OCI-LY3 (cell line): ENCODE data around the gene PLD5.

ENCODE experiments used
- H2AFZ ChIP-seq: fragments of 200-600, 300-600 bp; shearing (Covaris generic); 2 replicates; pipeline ENCODE4 v1.6.0; 2014; ENCODE audit warnings: antibody characterized with exemption, low read depth, low read length
- H3K27ac ChIP-seq: fragments of 200-600, 300-600 bp; sonication (generic); 2 replicates; pipeline ENCODE4 v1.5.1; 2014; ENCODE audit warnings: mild to moderate bottlenecking, low read length, moderate library complexity, mixed read lengths
- H3K27me3 ChIP-seq: fragments of 200-600, 300-600 bp; sonication (generic); 2 replicates; pipeline ENCODE4 v1.6.1; 2014; ENCODE audit warnings: low read depth, low read length, mixed read lengths
- H3K36me3 ChIP-seq: fragments of 200-600, 300-600 bp; sonication (generic); replicated peaks from 2 replicates; pipeline ENCODE3; 2014; ENCODE audit warnings: low read depth, low read length, mixed read lengths
- H3K4me1 ChIP-seq: fragments of 300-600, 200-600 bp; sonication (generic); 2 replicates; pipeline ENCODE4 v1.6.1; 2014; ENCODE audit warnings: low read length, mixed read lengths
- H3K4me2 ChIP-seq: fragments of 200-600, 300-600 bp; sonication (generic); 2 replicates; pipeline ENCODE4 v1.6.1; 2014; ENCODE audit warnings: low read length, mixed read lengths
- H3K4me3 ChIP-seq: fragments of 300-600, 200-600 bp; sonication (generic); 2 replicates; pipeline ENCODE4 v1.5.1; 2014; ENCODE audit warnings: antibody characterized with exemption, mild to moderate bottlenecking, low read length, moderate library complexity
- H3K79me2 ChIP-seq: fragments of 300-600, 200-600 bp; shearing (Covaris generic); 2 replicates; pipeline ENCODE4 v1.6.1; 2014; ENCODE audit warnings: mild to moderate bottlenecking, low read length, mixed read lengths
- H3K9ac ChIP-seq: fragments of 300-600, 200-600 bp; shearing (Covaris generic); 2 replicates; pipeline ENCODE4 v1.6.0; 2014; ENCODE audit warnings: mild to moderate bottlenecking, low read length, moderate library complexity
- H3K9me3 ChIP-seq: fragments of 200-600, 300-600 bp; shearing (Covaris generic); 2 replicates; pipeline ENCODE4 v1.6.1; 2014; ENCODE audit warnings: low read length, mixed read lengths; ENCODE audit not compliant: insufficient read depth
- H4K20me1 ChIP-seq: fragments of 200-600, 300-600 bp; sonication (generic); 2 replicates; pipeline ENCODE4 v1.6.1; 2016; ENCODE audit warnings: low read length, mixed read lengths; ENCODE audit not compliant: insufficient read depth
- CTCF ChIP-seq: fragments of 200-600, 300-600 bp; sonication (generic); IDR thresholded peaks from 2 replicates; pipeline ENCODE4 v1.5.1; 2014; ENCODE audit warnings: antibody characterized with exemption, low read length, low read depth
- EZH2phosphoT487 ChIP-seq: fragments of 200-600 bp; shearing (Covaris generic); IDR thresholded peaks from 2 replicates; pipeline ENCODE4 v1.6.1; 2018; ENCODE audit warnings: antibody characterized with exemption, mixed run types, low read depth

PLD5 gene

DNA sequence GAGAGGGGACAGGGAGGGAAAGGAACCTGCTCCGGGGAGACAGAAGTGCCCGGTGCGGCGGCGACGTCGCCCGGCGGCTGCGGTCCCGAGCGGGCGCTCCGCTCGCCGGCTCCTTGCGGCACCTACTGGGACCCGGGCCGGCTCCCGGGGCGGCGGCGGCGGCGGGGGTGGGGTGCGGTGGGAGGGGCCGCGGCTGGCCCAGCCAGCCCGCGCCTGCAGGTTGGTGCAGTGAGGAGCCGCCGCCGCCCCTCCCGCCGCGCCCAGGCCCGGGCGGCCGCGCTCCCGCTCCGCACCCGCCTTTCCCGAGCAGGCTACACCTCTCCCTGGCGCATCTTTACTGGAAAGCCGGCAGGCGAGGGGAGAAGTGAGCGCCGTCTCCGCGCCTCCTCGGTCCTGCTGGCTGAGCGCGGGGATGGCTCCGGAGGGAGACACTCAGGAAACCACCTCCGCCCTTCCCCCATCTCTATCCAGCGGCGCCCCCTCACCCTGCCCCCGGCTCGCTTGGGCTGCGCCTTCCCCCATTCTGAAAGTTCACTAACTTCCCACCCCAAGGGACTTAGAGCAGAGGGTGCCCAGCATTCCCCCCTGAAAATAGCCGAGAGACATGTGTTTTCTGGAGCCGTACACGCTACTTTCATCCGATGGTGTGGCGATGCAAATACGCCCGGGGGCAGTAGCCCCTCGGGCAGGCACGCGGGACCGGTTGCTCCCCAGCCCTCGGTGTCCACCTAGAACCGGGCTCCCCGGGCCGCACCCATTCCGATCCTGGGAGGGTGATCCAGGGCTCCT lies at the start of gene PLD5:
Gene PLD5 (minus strand): TSS at position 127 of the 789 bp plus-strand sequence.
- Histone ChIP-seq H4K20me1 (no peaks in the 10 kb centered on the region), H3K4me1 (no peaks in the 10 kb centered on the region), H3K27ac (no peak within 1 kb of the TSS), H3K9ac (no peak within 1 kb of the TSS), H3K79me2 (no peaks in the 10 kb centered on the region), H3K4me3 (no peak within 1 kb of the TSS), H3K27me3 (peaks cover 3% of the 10 kb centered on the region; the same call in 1 of the 2 replicates), H3K4me2 (no peak within 1 kb of the TSS), H2AFZ (no peak within 1 kb of the TSS), H3K36me3 (no peaks in the 10 kb centered on the region), H3K9me3 (0 out of 2 replicates have a peak, but pooled peaks cover 7% of the 10 kb centered on the region)
- TF ChIP-seq EZH2phosphoT487: no peak
- TF ChIP-seq CTCF: no peak

- H3K27me3 ChIP-seq: no peaks in the 10 kb centered on the region
- no peaks in the 10 kb centered on the region for H4K20me1 ChIP-seq
- no peaks in the 10 kb centered on the region for H3K4me1 ChIP-seq
- no peaks in the 10 kb centered on the region for H3K9me3 ChIP-seq
- no peak overlapping the region for H3K4me2 ChIP-seq
- no peak overlapping the region for H3K4me3 ChIP-seq
- no peak overlapping the region for H3K9ac ChIP-seq
- H3K36me3 ChIP-seq: no peaks in the 10 kb centered on the region
- no peak overlapping the region for H3K27ac ChIP-seq
- TF ChIP-seq CTCF: no peak
- no peak overlapping the region for H2AFZ ChIP-seq
- H3K79me2 ChIP-seq: no peaks in the 10 kb centered on the region
Observed at GRCh38 chr1:242569867-242570266, 45.4 kb upstream of the PLD5 start.

GRCh38 chr1:242568666-242569065 lies 44.2 kb upstream of the PLD5 start:
- Histone ChIP-seq H3K9me3 (no peaks in the 10 kb centered on the region), H3K4me3 (no peak overlapping the region), H3K27me3 (no peaks in the 10 kb centered on the region), H4K20me1 (no peaks in the 10 kb centered on the region), H3K4me1 (no peaks in the 10 kb centered on the region), H3K9ac (no peak overlapping the region), H3K4me2 (no peak overlapping the region), H3K27ac (no peak overlapping the region), H3K79me2 (no peaks in the 10 kb centered on the region), H3K36me3 (no peaks in the 10 kb centered on the region), H2AFZ (no peak overlapping the region)
- TF ChIP-seq CTCF (no peak), EZH2phosphoT487 (no peak)

DNA sequence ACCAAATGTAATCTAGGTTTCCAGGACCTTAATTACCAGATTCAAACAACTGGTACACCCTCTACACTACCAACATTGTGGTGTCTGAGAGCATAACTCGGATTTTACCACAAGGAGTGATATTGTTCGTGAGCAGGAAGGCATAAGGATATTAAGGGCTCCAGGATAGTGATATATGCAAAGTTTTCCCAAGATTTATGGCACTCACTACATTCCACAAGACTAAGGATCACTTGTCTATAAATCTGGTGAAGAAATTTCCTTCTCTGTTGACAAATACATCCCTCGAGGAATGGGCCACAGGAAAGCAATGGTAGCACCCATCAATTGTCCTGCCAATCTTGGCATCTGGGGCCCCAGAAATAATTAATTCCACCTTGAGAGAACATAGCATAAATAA lies 43.1 kb upstream of the PLD5 start:
- Histone ChIP-seq H3K9ac (no peak overlapping the region), H3K9me3 (no peaks in the 10 kb centered on the region), H3K4me1 (no peaks in the 10 kb centered on the region), H3K4me2 (no peak overlapping the region), H3K27me3 (no peaks in the 10 kb centered on the region), H3K4me3 (no peak overlapping the region), H4K20me1 (no peaks in the 10 kb centered on the region), H3K27ac (no peak overlapping the region), H3K79me2 (no peaks in the 10 kb centered on the region), H3K36me3 (no peaks in the 10 kb centered on the region), H2AFZ (no peak overlapping the region)
- TF ChIP-seq EZH2phosphoT487 (no peak), CTCF (no peak)
